Kidney epithelial cell (primary cell): ENCODE data around the gene GLRB. TPM values are rescaled to one million over a fixed set of nuclear protein-coding genes. Genes with fewer than 3 reads are reported as not detected.
"Not testable (repeated sequence)": the region's sequence is repeated elsewhere in the genome, so short reads cannot be mapped to it uniquely, and the experiment has no call there.

Source experiments
- DNase-seq: peaks from one replicate; pipeline ENCODE4 v3.0.0-alpha.2; 2010; ENCODE audit warnings: low read depth
- H3K27me3 ChIP-seq: 2 replicates; pipeline ENCODE4 v1.6.0; 2011; ENCODE audit warnings: low read length; ENCODE audit not compliant: control insufficient read depth, insufficient read depth
- H3K36me3 ChIP-seq: 2 replicates; pipeline ENCODE4 v1.5.1; 2011; ENCODE audit warnings: low read length; ENCODE audit not compliant: control insufficient read depth, insufficient read depth
- H3K4me3 ChIP-seq: 2 replicates; pipeline ENCODE4 v1.5.1; 2011; ENCODE audit warnings: low read depth, mild to moderate bottlenecking, control low read depth, low read length
- CTCF ChIP-seq: IDR thresholded peaks from 2 replicates; pipeline ENCODE4 v1.5.1; 2011; ENCODE audit warnings: mild to moderate bottlenecking, moderate library complexity, low read length, control low read depth, inconsistent platforms; ENCODE audit not compliant: insufficient read depth, poor library complexity, severe bottlenecking
- total RNA-seq: library from RNA; depleted of rRNA; stranded (reverse); fragments of >200 nt; gene quantifications from 2 replicates; pipeline ENCODE4 v1.2.3, GENCODE V29; 2015

Gene GLRB
- total RNA-seq, 1 donor from 2014 or later = 5.9 TPM

GRCh38 chr4:157048248-157048647 lies 27.7 kb upstream of the GLRB start:
- H3K27me3 ChIP-seq = no peaks in the 10 kb centered on the region
- no peak overlapping the region for H3K4me3 ChIP-seq
- no peak for DNase-seq
- TF ChIP-seq CTCF = no peak
- H3K36me3 ChIP-seq = no peaks in the 10 kb centered on the region

- no peaks in the 10 kb centered on the region for H3K36me3 ChIP-seq
- no peak overlapping the region for H3K4me3 ChIP-seq
- H3K27me3 ChIP-seq = no peaks in the 10 kb centered on the region
- no peak for TF ChIP-seq CTCF
- DNase-seq = no peak
These were observed 25.4 kb upstream of the GLRB start for GRCh38 chr4:157050561-157050960.

- Histone ChIP-seq H3K27me3 (no peaks in the 10 kb centered on the region), H3K4me3 (no peak overlapping the region), H3K36me3 (no peaks in the 10 kb centered on the region)
- TF ChIP-seq CTCF = no peak
- DNase-seq = no peak
These were observed 23.4 kb upstream of the GLRB start for GRCh38 chr4:157052429-157053040.

GRCh38 chr4:157057218-157057617 lies 18.7 kb upstream of the GLRB start:
- Histone ChIP-seq H3K4me3 (no peak overlapping the region), H3K27me3 (no peaks in the 10 kb centered on the region), H3K36me3 (no peaks in the 10 kb centered on the region)
- no peak for DNase-seq
- TF ChIP-seq CTCF = no peak

GRCh38 chr4:157058899-157059298 lies 17.1 kb upstream of the GLRB start:
- not testable (repeated sequence) for H3K36me3 ChIP-seq, H3K4me3 ChIP-seq, DNase-seq, H3K27me3 ChIP-seq

GRCh38 chr4:157072002-157072401 lies 3.9 kb upstream of the GLRB start:
- TF ChIP-seq CTCF = no peak
- DNase-seq = no peak
- H3K36me3 ChIP-seq = no peaks in the 10 kb centered on the region
- no peak overlapping the region for H3K4me3 ChIP-seq
- no peaks in the 10 kb centered on the region for H3K27me3 ChIP-seq
